Liver (tissue), 9 donors: ENCODE data around the gene PCAT6. TPM values are rescaled to one million over a fixed set of nuclear protein-coding genes. Genes with fewer than 3 reads are reported as not detected.

ENCODE experiments used
- DNase-seq: peaks from one replicate; pipeline ENCODE4 v3.0.0-alpha.2; 2017; ENCODE audit warnings: low spot score
- H3K27ac ChIP-seq, 2 donors: one replicate each; pipeline ENCODE4 v1.7.0; 2013; ENCODE audit warnings: inconsistent platforms in 2 of 2, low read length in 2 of 2, control low read depth in 1 of 2, low read depth in 1 of 2, mild to moderate bottlenecking in 1 of 2
- H3K27me3 ChIP-seq, 4 donors: one replicate each; pipeline versions ENCODE4 v1.6.1 to v1.7.0; 2013; ENCODE audit warnings: low read length in 3 of 4, inconsistent platforms in 1 of 4, mild to moderate bottlenecking in 1 of 4, moderate library complexity in 1 of 4; ENCODE audit not compliant: control insufficient read depth in 4 of 4, insufficient read depth in 4 of 4
- H3K36me3 ChIP-seq, 4 donors: one replicate each; pipeline versions ENCODE4 v1.6.1 to v1.7.0; 2013; ENCODE audit warnings: low read length in 3 of 4, mild to moderate bottlenecking in 3 of 4, low read depth in 1 of 4, moderate library complexity in 1 of 4; ENCODE audit not compliant: control insufficient read depth in 4 of 4, insufficient read depth in 3 of 4
- H3K4me1 ChIP-seq, 4 donors: one replicate each; pipeline versions ENCODE4 v1.6.1 to v1.7.0; 2013; ENCODE audit warnings: low read length in 3 of 4, mild to moderate bottlenecking in 3 of 4, moderate library complexity in 1 of 4; ENCODE audit not compliant: control insufficient read depth in 4 of 4, insufficient read depth in 4 of 4
- H3K4me3 ChIP-seq, 3 donors: one replicate each; pipeline versions ENCODE4 v1.6.1 to v1.7.0; 2013; ENCODE audit warnings: low read length in 3 of 3, control low read depth in 1 of 3, low read depth in 1 of 3, mild to moderate bottlenecking in 1 of 3
- H3K9ac ChIP-seq, 2 donors: one replicate each; pipeline ENCODE4 v1.7.0; 2013; ENCODE audit warnings: low read length in 2 of 2, mild to moderate bottlenecking in 2 of 2, moderate library complexity in 2 of 2, control low read depth in 1 of 2, low read depth in 1 of 2
- H3K9me3 ChIP-seq, 4 donors: one replicate each; pipeline versions ENCODE4 v1.6.1 to v1.7.0; 2013; ENCODE audit warnings: low read length in 3 of 4; ENCODE audit not compliant: control insufficient read depth in 4 of 4
- ATF3 ChIP-seq: IDR thresholded peaks from 2 replicates; pipeline ENCODE4 v1.6.1; 2016; ENCODE audit warnings: antibody characterized with exemption
- EGR1 ChIP-seq, 2 donors: IDR thresholded peaks; 2 replicates each; pipeline ENCODE4 v1.6.1; 2016 to 2018; ENCODE audit warnings: antibody characterized with exemption in 2 of 2, low read depth in 2 of 2
- FOXA1 ChIP-seq: IDR thresholded peaks from 2 replicates; pipeline ENCODE4 v1.6.1; 2016; ENCODE audit warnings: antibody characterized with exemption
- FOXA2 ChIP-seq: IDR thresholded peaks from 2 replicates; pipeline ENCODE4 v1.6.1; 2016; ENCODE audit warnings: antibody characterized with exemption
- GABPA ChIP-seq, 2 donors: IDR thresholded peaks in 1 of 2; conservative IDR thresholded peaks in 1 of 2; 2 replicates each; pipeline ENCODE4 v1.6.1; 2016; ENCODE audit warnings: antibody characterized with exemption in 2 of 2, mild to moderate bottlenecking in 1 of 2, moderate library complexity in 1 of 2
- HNF4A ChIP-seq, 2 donors: conservative IDR thresholded peaks; 2 replicates each; pipeline ENCODE4 v1.6.1; 2016; ENCODE audit warnings: antibody characterized with exemption in 2 of 2, mild to moderate bottlenecking in 2 of 2
- HNF4G ChIP-seq: IDR thresholded peaks from 2 replicates; pipeline ENCODE4 v1.6.1; 2016; ENCODE audit warnings: antibody characterized with exemption
- JUND ChIP-seq, 2 donors: IDR thresholded peaks; 2 replicates each; pipeline ENCODE4 v1.6.1; 2016; ENCODE audit warnings: antibody characterized with exemption in 2 of 2
- MAX ChIP-seq: IDR thresholded peaks from 2 replicates; pipeline ENCODE4 v1.6.1; 2016; ENCODE audit warnings: antibody characterized with exemption
- NR2F2 ChIP-seq: IDR thresholded peaks from 2 replicates; pipeline ENCODE4 v1.6.1; 2016; ENCODE audit warnings: antibody characterized with exemption
- RAD21 ChIP-seq, 2 donors: IDR thresholded peaks; 2 replicates each; pipeline ENCODE4 v1.6.1; 2016; ENCODE audit warnings: antibody characterized with exemption in 2 of 2, mild to moderate bottlenecking in 2 of 2
- REST ChIP-seq: IDR thresholded peaks from 2 replicates; pipeline ENCODE4 v1.6.1; 2016; ENCODE audit warnings: antibody characterized with exemption, mild to moderate bottlenecking
- RXRA ChIP-seq, 2 donors: IDR thresholded peaks; 2 replicates each; pipeline ENCODE4 v1.6.1; 2017 to 2018; ENCODE audit warnings: antibody characterized with exemption in 2 of 2, mild to moderate bottlenecking in 1 of 2
- SP1 ChIP-seq: IDR thresholded peaks from 2 replicates; pipeline ENCODE4 v1.6.1; 2018; ENCODE audit warnings: antibody characterized with exemption, mild to moderate bottlenecking
- TAF1 ChIP-seq: conservative IDR thresholded peaks from 2 replicates; pipeline ENCODE4 v1.6.1; 2016; ENCODE audit warnings: antibody characterized with exemption, mild to moderate bottlenecking
- YY1 ChIP-seq: IDR thresholded peaks from 2 replicates; pipeline ENCODE4 v1.6.1; 2016; ENCODE audit warnings: antibody characterized with exemption, mild to moderate bottlenecking
- ZBTB33 ChIP-seq: IDR thresholded peaks from 2 replicates; pipeline ENCODE4 v1.6.1; 2016; ENCODE audit warnings: antibody characterized with exemption
- WGBS: extraction: QIAGEN DNeasy Blood & Tissue Kit; methylation state at CpG from one replicate; pipeline ENCODE4 v1.1.7; 2013; 5-methylcytosine and 5-hydroxymethylcytosine counted together
- polyA plus RNA-seq, 2 donors: library from polyadenylated mRNA; stranded (reverse) in 1 of 2; unstranded in 1 of 2; fragments of 200-250 nt in 1 of 2; fragments of >200 nt in 1 of 2; fragmentation: Nextera tagmentation in 1 of 2; extraction: Ambion mirVana in 1 of 2; gene quantifications; one replicate each; pipeline versions ENCODE4 v1.2.1 to v1.2.3, GENCODE V29; 2013 to 2015
- total RNA-seq, 2 donors: library from RNA; depleted of rRNA; stranded (reverse); fragments of >200 nt; gene quantifications; one replicate each; pipeline ENCODE4 v1.2.3, GENCODE V29; 2014
- TF ChIP-seq, protein P1 (sequence below): fragments of 150-350 bp; IDR thresholded peaks from 2 replicates; pipeline ENCODE4 v1.5.1; 2017; ENCODE audit warnings: improper control_type of control experiment, low read depth, low read length; ENCODE audit not compliant: missing input control
- donor health status: healthy.
- donor health status: healthy.
- donor health status: healthy.
- donor health status: healthy.
- donor health status: healthy.

The PCAT6 gene
- total RNA-seq (not detected), polyA plus RNA-seq (1 to 10 TPM in 1 of 2 donors, under 1 TPM in 1; 0.23 to 1.2 TPM)

DNA sequence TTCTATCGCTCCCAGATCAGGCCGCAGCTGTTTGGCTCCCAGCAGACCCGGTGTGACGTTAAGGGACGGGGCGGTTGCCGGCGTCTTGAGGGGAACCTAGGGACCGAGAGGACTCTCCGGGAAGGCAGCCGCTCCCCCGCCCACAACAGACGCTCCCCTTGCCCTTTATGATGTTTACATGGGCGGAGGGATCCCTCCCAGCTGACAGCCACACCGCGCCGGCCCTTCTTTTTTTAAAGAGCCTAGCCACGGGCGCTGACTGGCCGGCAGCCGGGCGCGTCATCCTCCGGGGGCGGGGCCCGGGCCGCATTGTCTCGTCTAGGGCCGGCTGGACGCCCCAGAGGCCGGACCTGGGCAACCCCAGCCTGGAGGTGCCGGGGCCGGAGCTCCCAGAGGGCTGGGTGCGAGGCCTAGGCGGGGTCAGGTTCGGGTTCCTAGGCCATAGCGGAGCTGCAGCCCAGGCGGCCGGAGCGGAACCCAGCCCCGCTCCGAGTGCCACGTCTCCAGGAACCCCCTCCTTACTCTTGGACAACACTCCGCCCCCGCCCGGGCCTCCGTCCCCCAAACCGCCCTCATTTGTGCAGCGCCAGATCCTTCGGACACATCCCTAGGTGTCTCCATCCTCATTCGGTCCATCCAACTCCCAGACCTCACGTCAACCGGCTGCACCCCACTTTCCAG is at the start of gene PCAT6:
TSS of gene PCAT6 (plus strand) at position 340 of the 681 bp plus-strand sequence.
- DNase-seq, result peak; percentile 91
- Histone ChIP-seq H3K27ac (peak within 1 kb of the TSS; percentile 14 to 57), H3K9ac (peak within 1 kb of the TSS in 1 of 2 donors; percentile 72), H3K36me3 (no peaks in the 10 kb centered on the region), H3K9me3 (no peaks in the 10 kb centered on the region), H3K4me3 (peak within 1 kb of the TSS; percentile 78 to 92 (median 86)), H3K27me3 (no peaks in the 10 kb centered on the region), H3K4me1 (peaks cover 1 to 26% (median 18%) of the 10 kb centered on the region in 4 donors)
- peak; percentile 37 to 38 for TF ChIP-seq RXRA (IDR thresholded peaks at IDR 0.05)
- TF ChIP-seq SP1, result peak; percentile 60
- peak in 1 of 2 donors; percentile 49 for TF ChIP-seq GABPA (IDR thresholded peaks at IDR 0.05 in 1 of 2, conservative IDR thresholded peaks at IDR 0.05 in 1 of 2)
- no peak for TF ChIP-seq HNF4G
- TF ChIP-seq NR2F2, result peak; percentile 66
- TF ChIP-seq MAX, result peak; percentile 59
- TF ChIP-seq EGR1 (IDR thresholded peaks at IDR 0.05; ENCODE audit: low read depth in 2 of 2), result peak; percentile 27 to 40
- no peak for TF ChIP-seq ATF3
- TF ChIP-seq HNF4A (conservative IDR thresholded peaks at IDR 0.05), result peak; percentile 36 to 39
- peak in 1 of 2 donors; percentile 16 for TF ChIP-seq JUND (IDR thresholded peaks at IDR 0.05)
- TF ChIP-seq FOXA1, result no peak
- TF ChIP-seq TAF1, result peak; percentile 43
- no peak for TF ChIP-seq FOXA2
- peak; percentile 75 for TF ChIP-seq YY1
- TF ChIP-seq, protein P1, sequence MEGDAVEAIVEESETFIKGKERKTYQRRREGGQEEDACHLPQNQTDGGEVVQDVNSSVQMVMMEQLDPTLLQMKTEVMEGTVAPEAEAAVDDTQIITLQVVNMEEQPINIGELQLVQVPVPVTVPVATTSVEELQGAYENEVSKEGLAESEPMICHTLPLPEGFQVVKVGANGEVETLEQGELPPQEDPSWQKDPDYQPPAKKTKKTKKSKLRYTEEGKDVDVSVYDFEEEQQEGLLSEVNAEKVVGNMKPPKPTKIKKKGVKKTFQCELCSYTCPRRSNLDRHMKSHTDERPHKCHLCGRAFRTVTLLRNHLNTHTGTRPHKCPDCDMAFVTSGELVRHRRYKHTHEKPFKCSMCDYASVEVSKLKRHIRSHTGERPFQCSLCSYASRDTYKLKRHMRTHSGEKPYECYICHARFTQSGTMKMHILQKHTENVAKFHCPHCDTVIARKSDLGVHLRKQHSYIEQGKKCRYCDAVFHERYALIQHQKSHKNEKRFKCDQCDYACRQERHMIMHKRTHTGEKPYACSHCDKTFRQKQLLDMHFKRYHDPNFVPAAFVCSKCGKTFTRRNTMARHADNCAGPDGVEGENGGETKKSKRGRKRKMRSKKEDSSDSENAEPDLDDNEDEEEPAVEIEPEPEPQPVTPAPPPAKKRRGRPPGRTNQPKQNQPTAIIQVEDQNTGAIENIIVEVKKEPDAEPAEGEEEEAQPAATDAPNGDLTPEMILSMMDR, result no peak
- TF ChIP-seq REST, result peak; percentile 62
- no peak for TF ChIP-seq ZBTB33
- TF ChIP-seq RAD21 (IDR thresholded peaks at IDR 0.05), result peak in 1 of 2 donors; percentile 55
- under 1% methylated on average over 53 of the region's 53 CpGs for WGBS
